Activated CD4-positive, alpha-beta memory T cell treated with anti-CD3 and anti-CD28 coated beads for 36 hours (primary cell): ENCODE measurements around the gene WDR6. TPM values are rescaled to one million over a fixed set of nuclear protein-coding genes. Genes with fewer than 3 reads are reported as not detected.

Experiments
- CTCF ChIA-PET: fragments of 350-600 bp; sonication (Branson Sonifier 250); formaldehyde crosslinking; loops from one replicate; lab custom pipeline; 2021; ENCODE audit warnings: antibody characterized with exemption, inconsistent platforms; lab: Charles Lee
- POLR2A ChIA-PET: fragments of 350-600 bp; sonication (Branson Sonifier 250); formaldehyde crosslinking; loops from one replicate; lab custom pipeline; 2021; ENCODE audit warnings: antibody characterized with exemption; lab: Charles Lee
- DNase-seq: peaks from one replicate; pipeline ENCODE4 v3.0.0-alpha.2; 2020
- H3K27ac Mint-ChIP-seq: one replicate; pipeline ENCODE4 v1.8.0; 2021; ENCODE audit warnings: mixed read lengths
- H3K27me3 Mint-ChIP-seq: one replicate; pipeline ENCODE4 v1.8.0; 2021; ENCODE audit warnings: mixed read lengths
- H3K36me3 Mint-ChIP-seq: one replicate; pipeline ENCODE4 v1.8.0; 2021; ENCODE audit warnings: mixed read lengths
- H3K4me1 Mint-ChIP-seq: one replicate; pipeline ENCODE4 v1.8.0; 2021; ENCODE audit warnings: low read depth, mixed read lengths
- H3K4me3 Mint-ChIP-seq: one replicate; pipeline ENCODE4 v1.8.0; 2021; ENCODE audit warnings: mild to moderate bottlenecking, mixed read lengths
- H3K9me3 Mint-ChIP-seq: one replicate; pipeline ENCODE4 v1.8.0; 2021; ENCODE audit warnings: mixed read lengths
- intact Hi-C: fragments of 100-400 bp; cut with micrococcal nuclease; formaldehyde crosslinking; loops from one replicate; pipeline ENCODE4 v1.15.1; 2023
- total RNA-seq, 2 experiments: library from RNA; stranded (reverse); gene quantifications; one replicate each; pipeline ENCODE4 v1.2.3, GENCODE V29; 2021

WDR6 gene
- total RNA-seq, 2 experiments from 2014 or later, result 139 to 144 TPM

DNA sequence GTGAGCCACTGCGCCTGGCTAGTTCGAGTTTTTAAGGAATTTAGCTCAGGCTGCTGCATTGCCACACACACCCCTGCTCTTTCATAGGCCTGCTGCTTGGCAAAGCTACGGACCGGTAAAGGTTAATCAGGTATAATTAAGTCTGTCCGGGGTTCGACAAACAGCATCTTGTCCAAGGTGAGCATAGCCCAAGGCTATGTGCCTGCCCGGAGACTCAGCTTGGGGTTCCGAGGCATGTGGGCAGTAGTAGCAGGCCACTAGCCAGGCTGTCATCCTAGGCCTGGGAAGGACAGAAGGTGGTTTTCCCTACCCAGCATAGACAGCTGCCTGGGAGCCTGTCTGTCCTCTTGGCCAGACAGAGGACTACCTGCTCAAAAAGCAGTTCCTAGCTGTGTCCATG lies 10.6 kb upstream of the WDR6 start:
- Mint-ChIP-seq H3K27ac (no peak overlapping the region), H3K4me3 (no peak overlapping the region), H3K4me1 (peaks cover 13% of the 10 kb centered on the region), H3K27me3 (no peaks in the 10 kb centered on the region), H3K9me3 (no peaks in the 10 kb centered on the region), H3K36me3 (peaks cover 4% of the 10 kb centered on the region)
- POLR2A ChIA-PET, result no interaction called here
- CTCF ChIA-PET, result interaction anchor here (0.7 to 1.4 kb wide), 4 partner anchors 9 to 25 kb away, joined by 3 to 7 read pairs (median 4); partner anchors contain the start of genes NDUFAF3 and WDR6
- no peak for DNase-seq
- intact Hi-C loops, result no loop called here

DNA sequence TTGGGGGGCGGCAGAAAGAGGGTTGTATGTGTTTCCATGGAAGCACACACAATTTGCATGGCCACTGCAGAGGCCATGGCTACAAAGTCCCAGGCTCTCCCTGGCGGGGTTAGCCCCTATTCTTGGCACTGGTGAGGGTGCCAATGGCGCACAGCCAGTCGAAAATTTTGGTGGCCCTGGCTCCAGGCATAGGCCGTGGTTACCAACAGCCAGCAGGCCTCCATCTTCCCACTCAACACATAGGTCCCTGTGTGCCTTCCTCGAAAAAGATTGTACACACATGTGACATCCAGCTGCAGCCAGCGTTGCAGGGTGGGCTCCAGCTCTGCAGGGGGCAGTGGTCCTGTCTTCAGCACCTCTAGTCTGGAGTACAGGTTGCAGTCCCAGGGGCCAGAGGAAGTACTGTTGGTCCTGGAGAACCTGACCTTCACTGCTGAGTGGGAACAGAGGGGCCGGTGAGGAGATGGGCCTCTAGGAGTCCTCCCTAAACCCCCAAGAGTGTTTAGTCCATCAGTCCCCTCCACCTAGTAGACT lies 10.0 kb upstream of the WDR6 start:
- H3K4me1 Mint-ChIP-seq, result peaks cover 8% of the 10 kb centered on the region
- ChIA-PET POLR2A (no interaction called here), CTCF (interaction anchor here (0.7 to 1.4 kb wide), 3 partner anchors 9 to 25 kb away, joined by 3 read pairs; partner anchors contain the start of genes NDUFAF3 and WDR6)
- no peak for DNase-seq
- intact Hi-C loops, result no loop called here
- H3K27me3 Mint-ChIP-seq, result no peaks in the 10 kb centered on the region
- no peak overlapping the region for H3K4me3 Mint-ChIP-seq
- peaks cover 2% of the 10 kb centered on the region for H3K36me3 Mint-ChIP-seq
- no peaks in the 10 kb centered on the region for H3K9me3 Mint-ChIP-seq
- H3K27ac Mint-ChIP-seq, result no peak overlapping the region

DNA sequence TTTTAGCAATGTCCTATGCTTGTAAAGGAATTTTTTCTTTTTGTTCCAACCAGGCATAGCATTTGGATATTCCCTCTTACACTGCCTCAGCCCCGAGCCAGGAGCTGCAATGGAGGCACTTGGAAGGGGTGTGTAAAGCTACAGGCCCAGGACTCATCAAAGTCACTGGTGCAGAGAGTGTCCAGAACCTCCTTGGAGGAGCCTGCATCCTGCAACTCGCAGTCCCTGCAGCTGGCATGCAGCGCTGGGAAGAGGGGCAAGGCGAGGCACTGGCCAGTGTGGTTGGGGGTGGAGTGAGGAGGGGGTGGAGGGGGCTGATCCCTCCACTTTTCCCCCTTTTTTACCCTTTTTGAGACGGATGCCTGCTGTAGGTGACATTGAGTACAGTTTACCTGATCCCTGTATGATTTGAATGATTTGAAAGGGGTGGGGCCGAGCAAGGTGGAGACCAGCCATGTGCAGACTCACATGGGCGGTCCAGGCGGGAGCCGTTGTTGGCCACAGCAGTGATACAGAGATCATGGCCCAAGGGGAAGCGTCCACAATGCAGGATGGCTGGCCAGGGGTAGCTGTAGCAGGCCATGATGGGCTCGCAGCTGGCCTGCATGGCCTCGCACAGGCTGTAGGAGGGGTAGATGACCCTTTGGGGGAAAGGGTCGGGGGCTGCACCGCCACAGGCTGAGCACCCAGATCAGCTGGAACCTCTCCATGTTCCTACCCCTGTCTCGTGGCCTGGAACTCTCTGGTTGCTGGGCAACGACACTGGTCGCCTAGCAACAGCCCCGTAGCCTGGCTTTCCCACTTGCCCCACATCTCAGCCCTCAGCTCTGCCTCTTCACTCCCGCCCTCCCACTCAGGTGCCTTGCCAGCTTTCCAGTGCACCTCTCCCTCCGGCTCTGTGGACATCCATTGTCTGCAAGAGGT lies 9.2 kb upstream of the WDR6 start:
- H3K4me1 Mint-ChIP-seq, result peaks cover 8% of the 10 kb centered on the region
- no peak overlapping the region for H3K27ac Mint-ChIP-seq
- ChIA-PET CTCF (interaction anchor here (1.0 kb wide), 1 partner anchor 10 kb away, joined by 3 read pairs; no protein-coding TSS in a partner anchor), POLR2A (no interaction called here)
- no peak overlapping the region for H3K4me3 Mint-ChIP-seq
- intact Hi-C loops, result no loop called here
- no peak for DNase-seq
- no peaks in the 10 kb centered on the region for H3K27me3 Mint-ChIP-seq
- peaks cover 2% of the 10 kb centered on the region for H3K36me3 Mint-ChIP-seq
- H3K9me3 Mint-ChIP-seq, result no peaks in the 10 kb centered on the region

DNA sequence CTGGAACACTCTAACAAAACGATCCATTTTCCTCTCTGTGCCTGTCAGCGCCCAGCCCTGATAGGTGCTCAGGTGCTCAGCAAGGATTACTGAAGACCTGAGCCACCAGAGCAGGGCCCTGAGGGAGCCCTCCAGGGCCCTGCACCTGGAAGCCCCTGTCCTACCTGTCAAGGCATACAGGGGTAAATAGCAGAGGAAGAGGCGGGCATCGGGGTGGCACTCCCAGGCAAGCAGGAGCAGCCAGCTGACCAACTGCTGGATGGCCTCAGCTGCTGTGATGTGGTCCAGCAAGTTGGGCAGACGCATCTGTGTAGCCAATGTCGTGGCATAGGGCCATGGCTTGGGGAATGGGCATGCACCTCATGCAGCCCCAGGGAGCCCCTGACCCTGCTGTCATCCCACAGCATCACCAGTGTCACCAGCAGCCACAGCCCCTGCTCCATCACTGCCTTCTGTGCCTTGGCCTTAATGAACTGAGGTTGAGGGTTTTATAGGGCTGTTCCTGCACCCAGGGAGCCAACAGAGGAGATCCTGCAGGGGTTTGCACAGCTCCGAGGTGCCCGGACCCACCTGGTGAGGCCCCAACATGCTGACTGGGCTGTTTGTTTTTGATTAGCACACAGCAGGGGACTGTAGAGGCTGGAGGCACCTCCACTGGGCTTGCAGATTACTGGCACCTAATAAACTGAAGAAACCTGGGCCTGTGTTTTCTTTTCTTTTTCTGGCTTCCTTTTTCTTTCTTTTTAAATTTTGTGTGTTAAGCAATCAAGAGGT lies 7.9 kb upstream of the WDR6 start:
- H3K36me3 Mint-ChIP-seq, result peaks cover 2% of the 10 kb centered on the region
- POLR2A ChIA-PET, result no interaction called here
- intact Hi-C loops, result no loop called here
- H3K27ac Mint-ChIP-seq, result no peak overlapping the region
- peaks cover 3% of the 10 kb centered on the region for H3K4me1 Mint-ChIP-seq
- no peak for DNase-seq
- no peak overlapping the region for H3K4me3 Mint-ChIP-seq
- no peaks in the 10 kb centered on the region for H3K27me3 Mint-ChIP-seq
- CTCF ChIA-PET, result interaction anchor here (1.6 kb wide), 1 partner anchor 11 kb away, joined by 3 read pairs; no protein-coding TSS in a partner anchor
- no peaks in the 10 kb centered on the region for H3K9me3 Mint-ChIP-seq

DNA sequence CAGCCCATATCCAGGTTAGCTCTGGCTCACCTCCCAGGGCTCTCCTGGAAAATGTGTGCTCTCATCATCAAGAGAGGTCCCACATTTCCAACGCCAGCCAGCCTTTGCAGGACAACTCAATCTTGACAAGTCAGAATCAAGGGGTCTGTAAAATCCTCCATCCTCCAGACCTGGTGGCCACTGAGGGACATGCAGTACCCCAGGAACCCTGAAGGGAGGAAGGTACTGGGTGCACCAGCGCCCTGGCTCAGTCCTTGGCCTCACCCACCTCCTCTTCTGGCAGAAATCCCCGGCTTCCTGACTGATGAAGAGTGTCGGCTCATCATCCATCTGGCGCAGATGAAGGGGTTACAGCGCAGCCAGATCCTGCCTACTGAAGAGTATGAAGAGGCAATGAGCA lies 6.0 kb upstream of the WDR6 start:
- H3K27ac Mint-ChIP-seq, result no peak overlapping the region

DNA sequence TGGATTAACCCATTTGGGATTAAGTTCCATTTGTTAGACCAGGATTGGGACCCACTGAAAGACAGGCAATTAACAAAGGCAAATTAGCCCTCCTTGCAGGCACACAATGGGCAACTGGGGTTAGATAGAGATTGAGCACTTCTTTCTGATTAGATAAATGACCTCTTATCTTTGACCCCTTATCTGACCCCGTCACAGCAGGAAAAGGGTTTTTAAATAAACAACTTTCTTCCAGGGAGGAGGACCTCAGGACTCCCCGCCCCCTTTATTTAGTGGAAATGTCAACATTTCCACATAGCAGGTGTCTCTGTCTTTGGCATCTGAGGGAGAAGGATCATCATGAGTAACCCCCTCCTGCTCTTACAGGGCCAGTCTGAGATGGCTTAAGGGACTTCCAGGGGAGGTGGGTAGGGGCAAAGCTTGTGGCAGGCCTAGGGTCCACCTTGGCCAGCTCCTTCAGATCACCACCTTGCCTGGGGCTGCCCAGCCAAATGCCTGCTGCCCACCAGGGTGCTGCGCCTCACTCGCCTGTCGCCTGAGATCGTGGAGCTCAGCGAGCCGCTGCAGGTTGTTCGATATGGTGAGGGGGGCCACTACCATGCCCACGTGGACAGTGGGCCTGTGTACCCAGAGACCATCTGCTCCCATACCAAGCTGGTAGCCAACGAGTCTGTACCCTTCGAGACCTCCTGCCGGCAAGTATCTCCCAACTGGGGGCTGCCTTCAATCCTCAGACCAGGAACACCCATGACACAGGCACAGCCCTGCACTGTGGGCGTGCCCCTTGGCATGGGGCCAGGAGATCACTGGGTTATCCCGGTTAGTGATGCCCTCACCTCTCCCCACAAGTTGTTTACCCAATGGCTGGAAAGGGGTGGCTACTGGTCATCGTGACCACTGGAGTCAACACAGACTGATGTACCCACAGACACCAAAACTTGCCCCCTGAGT lies 2.6 kb upstream of the WDR6 start:
- POLR2A ChIA-PET, result no interaction called here

More for the DNA sequence above, 6.0 kb upstream of the WDR6 start:
- ChIA-PET CTCF (interaction anchor here (0.7 to 1.6 kb wide), 2 partner anchors 12 to 13 kb away, joined by 3 read pairs; no protein-coding TSS in a partner anchor), POLR2A (no interaction called here)
- DNase-seq, result no peak
- H3K4me3 Mint-ChIP-seq, result no peak overlapping the region
- no peaks in the 10 kb centered on the region for H3K27me3 Mint-ChIP-seq
- H3K9me3 Mint-ChIP-seq, result no peaks in the 10 kb centered on the region
- H3K4me1 Mint-ChIP-seq, result no peaks in the 10 kb centered on the region
- H3K36me3 Mint-ChIP-seq, result no peaks in the 10 kb centered on the region
- intact Hi-C loops, result no loop called here

DNA sequence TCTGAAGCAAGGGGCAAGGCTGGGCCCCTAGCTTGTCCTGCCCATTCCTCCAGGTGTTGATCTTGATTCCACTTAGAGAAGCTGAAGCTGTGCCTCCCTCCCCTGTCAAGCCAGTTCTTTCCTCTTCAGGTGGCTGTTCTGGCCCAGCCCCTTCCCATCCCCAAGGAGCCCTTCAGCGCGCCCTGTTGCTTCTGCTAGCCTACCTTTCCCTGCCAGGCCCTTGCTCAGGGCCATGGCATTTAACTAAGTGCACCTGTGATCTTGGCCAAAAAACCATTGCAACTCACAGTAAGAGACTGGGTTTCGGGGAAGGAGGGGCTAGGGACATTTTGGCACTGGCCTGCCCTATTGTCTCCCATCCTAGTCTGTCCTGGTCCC lies 1.9 kb upstream of the WDR6 start:
- H3K36me3 Mint-ChIP-seq, result peaks cover 13% of the 10 kb centered on the region
- POLR2A ChIA-PET, result no interaction called here
- CTCF ChIA-PET, result interaction anchor here (0.6 to 4.3 kb wide), 3 partner anchors 14 to 82 kb away, joined by 3 to 65 read pairs (median 3); partner anchors contain the start of gene NDUFAF3
- H3K4me1 Mint-ChIP-seq, result peaks cover 21% of the 10 kb centered on the region
- no peak for DNase-seq
- intact Hi-C loops, result loop anchor here (5.0 kb wide), 1 partner anchor 88 kb away; the partner anchor contains the start of gene ARIH2
- H3K9me3 Mint-ChIP-seq, result no peaks in the 10 kb centered on the region
- H3K27ac Mint-ChIP-seq, result no peak overlapping the region
- no peaks in the 10 kb centered on the region for H3K27me3 Mint-ChIP-seq
- no peak overlapping the region for H3K4me3 Mint-ChIP-seq

More for the DNA sequence above, 2.6 kb upstream of the WDR6 start:
- DNase-seq, result no peak
- Mint-ChIP-seq H3K36me3 (peaks cover 13% of the 10 kb centered on the region), H3K27ac (no peak overlapping the region), H3K4me3 (no peak overlapping the region), H3K9me3 (no peaks in the 10 kb centered on the region), H3K4me1 (peaks cover 21% of the 10 kb centered on the region), H3K27me3 (no peaks in the 10 kb centered on the region)
- intact Hi-C loops, result loop anchor here (5.0 kb wide), 1 partner anchor 87 kb away; the partner anchor contains the start of gene ARIH2
- CTCF ChIA-PET, result interaction anchor here (0.6 kb wide), 1 partner anchor 81 kb away, joined by 3 read pairs; no protein-coding TSS in a partner anchor

DNA sequence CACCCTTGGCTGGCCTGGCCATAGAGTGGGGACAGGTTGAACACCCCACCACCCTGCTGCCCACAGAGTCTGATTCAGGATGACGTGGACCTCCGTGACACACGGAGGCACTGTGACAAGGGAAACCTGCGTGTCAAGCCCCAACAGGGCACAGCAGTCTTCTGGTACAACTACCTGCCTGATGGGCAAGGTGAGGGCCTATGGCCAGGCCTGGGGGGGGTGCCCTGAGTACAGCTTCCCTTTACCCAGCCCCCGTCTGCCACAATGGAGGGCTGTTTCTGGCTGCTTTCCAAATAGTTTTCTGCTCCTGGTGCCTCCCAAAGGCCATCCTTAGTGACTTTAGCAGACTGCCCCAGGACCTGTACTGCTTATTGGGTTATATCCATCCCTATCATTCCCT lies 1.2 kb upstream of the WDR6 start:
- no peak for DNase-seq
- ChIA-PET POLR2A (interaction anchor here (2.4 to 7.8 kb wide), 3 partner anchors 14 to 23 kb away, joined by 20 to 135 read pairs (median 46); partner anchors contain the start of genes DALRD3, IMPDH2, NDUFAF3 and P4HTM), CTCF (interaction anchor here (0.7 to 4.7 kb wide), 4 partner anchors 15 to 19 kb away, joined by 3 to 65 read pairs (median 23); partner anchors contain the start of gene NDUFAF3)
- H3K4me1 Mint-ChIP-seq, result peaks cover 21% of the 10 kb centered on the region
- H3K4me3 Mint-ChIP-seq, result peak overlapping the region; percentile 95
- H3K9me3 Mint-ChIP-seq, result no peaks in the 10 kb centered on the region
- peaks cover 13% of the 10 kb centered on the region for H3K36me3 Mint-ChIP-seq
- H3K27me3 Mint-ChIP-seq, result no peaks in the 10 kb centered on the region
- intact Hi-C loops, result loop anchor here (2.0 to 5.0 kb wide), 2 partner anchors 89 to 449 kb away; partner anchors contain the start of genes ARIH2 and PFKFB4
- no peak overlapping the region for H3K27ac Mint-ChIP-seq

DNA sequence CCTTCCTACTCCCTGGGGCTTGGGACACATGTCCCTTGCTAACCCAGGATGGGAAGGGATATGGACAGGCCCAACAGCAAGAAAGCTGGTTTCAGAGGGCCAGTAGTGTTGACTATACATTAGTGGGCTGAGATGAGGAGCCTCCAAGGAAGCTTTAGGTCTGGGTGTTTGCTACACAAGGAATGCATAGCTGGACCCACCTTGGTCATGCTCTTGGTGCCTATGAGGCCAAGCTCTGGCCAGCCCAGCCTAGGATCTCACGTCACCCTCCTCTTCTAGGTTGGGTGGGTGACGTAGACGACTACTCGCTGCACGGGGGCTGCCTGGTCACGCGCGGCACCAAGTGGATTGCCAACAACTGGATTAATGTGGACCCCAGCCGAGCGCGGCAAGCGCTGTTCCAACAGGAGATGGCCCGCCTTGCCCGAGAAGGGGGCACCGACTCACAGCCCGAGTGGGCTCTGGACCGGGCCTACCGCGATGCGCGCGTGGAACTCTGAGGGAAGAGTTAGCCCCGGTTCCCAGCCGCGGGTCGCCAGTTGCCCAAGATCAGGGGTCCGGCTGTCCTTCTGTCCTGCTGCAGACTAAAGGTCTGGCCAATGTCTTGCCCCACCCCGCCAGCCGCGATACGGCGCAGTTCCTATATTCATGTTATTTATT lies 653 bp upstream of the WDR6 start:
- intact Hi-C loops, result loop anchor here (1.0 to 5.0 kb wide), 5 partner anchors 15 to 450 kb away; partner anchors contain the start of genes ARIH2 and PFKFB4
- Mint-ChIP-seq H3K9me3 (no peaks in the 10 kb centered on the region), H3K36me3 (peaks cover 15% of the 10 kb centered on the region), H3K27me3 (no peaks in the 10 kb centered on the region), H3K27ac (peak overlapping the region; percentile 98), H3K4me3 (peak overlapping the region; percentile 95), H3K4me1 (peaks cover 21% of the 10 kb centered on the region)
- CTCF ChIA-PET, result interaction anchor here (0.6 to 4.7 kb wide), 17 partner anchors 10 to 1144 kb away, joined by 3 to 65 read pairs (median 4); partner anchors contain the start of genes DALRD3, NDUFAF3, P4HTM and QRICH1
- peak; percentile 28 for DNase-seq
- POLR2A ChIA-PET, result interaction anchor here (0.6 to 7.8 kb wide), 10 partner anchors 11 to 342 kb away, joined by 3 to 135 read pairs (median 10); partner anchors contain the start of genes ARIH2, DALRD3, IMPDH2 and NDUFAF3
